ENCODE measurements around the gene RNFT1. TPM values are rescaled to one million over a fixed set of nuclear protein-coding genes. Genes with fewer than 3 reads are reported as not detected.
A peak's percentile ranks its signal among the peaks of the same experiment; 100 is the strongest.

Gene RNFT1
- total RNA-seq, 4 donors from 2014 or later = 10.5 to 20.8 (median 17.4) TPM

DNA sequence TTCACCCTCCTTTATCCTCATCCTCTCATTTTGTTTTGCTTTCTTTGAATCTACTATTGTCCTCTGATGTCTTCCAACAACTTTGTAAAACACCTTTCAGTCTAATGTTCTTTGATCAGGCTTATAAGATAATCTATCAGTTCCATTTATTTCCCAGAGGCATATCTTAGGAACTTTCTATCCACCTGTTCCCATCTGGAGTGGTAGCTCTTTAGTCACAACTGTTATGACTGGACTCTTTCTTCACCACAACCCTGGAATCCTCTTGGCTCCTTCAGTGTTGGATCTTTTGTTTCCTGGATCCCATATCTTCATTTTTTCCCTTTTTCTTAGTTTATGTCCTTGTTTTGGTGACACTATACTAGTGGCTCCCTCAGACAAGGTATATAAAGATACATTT lies 48.1 kb downstream of the RNFT1 start:
- Histone ChIP-seq H3K36me3 (peaks cover 77% of the 10 kb centered on the region), H3K4me3 (no peak overlapping the region)
- TF ChIP-seq POLR2A (IDR thresholded peaks at IDR 0.05) (no peak), EP300 (IDR thresholded peaks at IDR 0.05) (no peak), POLR2AphosphoS5 (IDR thresholded peaks at IDR 0.05) (no peak)
- TF ChIP-seq, protein P1, sequence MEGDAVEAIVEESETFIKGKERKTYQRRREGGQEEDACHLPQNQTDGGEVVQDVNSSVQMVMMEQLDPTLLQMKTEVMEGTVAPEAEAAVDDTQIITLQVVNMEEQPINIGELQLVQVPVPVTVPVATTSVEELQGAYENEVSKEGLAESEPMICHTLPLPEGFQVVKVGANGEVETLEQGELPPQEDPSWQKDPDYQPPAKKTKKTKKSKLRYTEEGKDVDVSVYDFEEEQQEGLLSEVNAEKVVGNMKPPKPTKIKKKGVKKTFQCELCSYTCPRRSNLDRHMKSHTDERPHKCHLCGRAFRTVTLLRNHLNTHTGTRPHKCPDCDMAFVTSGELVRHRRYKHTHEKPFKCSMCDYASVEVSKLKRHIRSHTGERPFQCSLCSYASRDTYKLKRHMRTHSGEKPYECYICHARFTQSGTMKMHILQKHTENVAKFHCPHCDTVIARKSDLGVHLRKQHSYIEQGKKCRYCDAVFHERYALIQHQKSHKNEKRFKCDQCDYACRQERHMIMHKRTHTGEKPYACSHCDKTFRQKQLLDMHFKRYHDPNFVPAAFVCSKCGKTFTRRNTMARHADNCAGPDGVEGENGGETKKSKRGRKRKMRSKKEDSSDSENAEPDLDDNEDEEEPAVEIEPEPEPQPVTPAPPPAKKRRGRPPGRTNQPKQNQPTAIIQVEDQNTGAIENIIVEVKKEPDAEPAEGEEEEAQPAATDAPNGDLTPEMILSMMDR (IDR thresholded peaks at IDR 0.05) = no peak

DNA sequence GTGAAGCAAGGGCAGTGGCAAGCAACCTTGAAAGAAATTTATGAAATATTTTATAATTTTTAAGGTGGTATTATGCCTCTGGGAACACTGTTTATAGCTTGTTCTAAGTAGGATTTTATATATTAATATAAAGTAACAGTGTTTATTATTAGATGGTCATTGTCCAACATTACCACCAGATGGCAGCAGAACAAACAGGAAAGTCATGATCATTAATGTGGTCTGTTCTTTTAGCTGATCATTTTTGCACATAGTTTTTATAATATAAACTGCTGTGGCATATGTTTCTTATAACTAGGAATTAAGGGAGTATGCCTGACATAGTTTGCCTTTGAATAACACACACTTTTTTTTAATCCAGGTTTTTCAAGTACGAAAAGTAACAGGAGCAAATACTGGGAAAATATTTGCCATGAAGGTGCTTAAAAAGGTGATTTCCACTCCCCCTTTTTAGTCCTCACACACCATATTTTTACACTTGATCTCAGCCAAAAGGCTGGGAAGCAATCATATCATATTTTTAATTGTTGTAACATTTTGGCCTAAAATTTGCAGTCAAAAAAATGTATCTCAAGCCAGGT lies 50.2 kb downstream of the RNFT1 start:
- WGBS = 73% methylated on average over 1 of the region's 1 CpG
- Histone ChIP-seq H3K27ac (no peak overlapping the region), H3K27me3 (no peaks in the 10 kb centered on the region), H3K4me1 (no peaks in the 10 kb centered on the region), H3K9me3 (no peaks in the 10 kb centered on the region), H3K36me3 (peaks cover 61% of the 10 kb centered on the region), H3K4me3 (no peak overlapping the region)
- DNase-seq (ENCODE audit: low spot score in 2 of 2) = no peak
- TF ChIP-seq, protein P1 (IDR thresholded peaks at IDR 0.05) = peak; percentile 25 to 50
- no peak for TF ChIP-seq POLR2A (IDR thresholded peaks at IDR 0.05)

More for the DNA sequence above, 48.1 kb downstream of the RNFT1 start:
- H3K9me3 ChIP-seq = no peaks in the 10 kb centered on the region
- H3K27me3 ChIP-seq = no peaks in the 10 kb centered on the region
- H3K4me1 ChIP-seq = no peaks in the 10 kb centered on the region
- H3K27ac ChIP-seq = no peak overlapping the region
- no peak for DNase-seq (ENCODE audit: low spot score in 2 of 2)

DNA sequence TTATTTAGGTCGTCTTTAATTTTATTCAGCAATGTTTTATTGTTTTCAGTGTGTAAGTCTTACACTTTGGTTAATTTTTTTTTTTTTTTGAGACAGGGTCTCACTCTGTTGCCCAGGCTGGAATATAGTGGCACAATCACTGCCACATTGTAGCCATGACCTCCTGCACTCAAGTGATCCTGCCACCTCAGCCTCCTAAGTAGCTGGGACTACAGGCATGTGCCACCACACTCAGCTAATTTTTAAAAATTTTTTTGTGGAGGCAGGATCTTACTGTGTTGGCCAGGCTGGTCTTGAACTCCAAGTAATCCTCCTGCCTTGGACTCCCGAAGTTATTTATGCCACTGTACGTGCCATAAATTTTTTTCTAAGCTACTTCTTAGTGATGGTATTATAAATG lies 57.1 kb downstream of the RNFT1 start:
- Histone ChIP-seq H3K4me3 (no peak overlapping the region), H3K36me3 (peaks cover 9% of the 10 kb centered on the region), H3K9me3 (no peaks in the 10 kb centered on the region), H3K27me3 (no peaks in the 10 kb centered on the region), H3K27ac (no peak overlapping the region), H3K4me1 (no peaks in the 10 kb centered on the region)
- no peak for DNase-seq (ENCODE audit: low spot score in 2 of 2)
- 92% methylated on average over 3 of the region's 3 CpGs for WGBS
- TF ChIP-seq EP300 (IDR thresholded peaks at IDR 0.05) = no peak
- TF ChIP-seq, protein P1 (IDR thresholded peaks at IDR 0.05) = no peak
- TF ChIP-seq POLR2AphosphoS5 (IDR thresholded peaks at IDR 0.05) = no peak
- no peak for TF ChIP-seq POLR2A (IDR thresholded peaks at IDR 0.05)

DNA sequence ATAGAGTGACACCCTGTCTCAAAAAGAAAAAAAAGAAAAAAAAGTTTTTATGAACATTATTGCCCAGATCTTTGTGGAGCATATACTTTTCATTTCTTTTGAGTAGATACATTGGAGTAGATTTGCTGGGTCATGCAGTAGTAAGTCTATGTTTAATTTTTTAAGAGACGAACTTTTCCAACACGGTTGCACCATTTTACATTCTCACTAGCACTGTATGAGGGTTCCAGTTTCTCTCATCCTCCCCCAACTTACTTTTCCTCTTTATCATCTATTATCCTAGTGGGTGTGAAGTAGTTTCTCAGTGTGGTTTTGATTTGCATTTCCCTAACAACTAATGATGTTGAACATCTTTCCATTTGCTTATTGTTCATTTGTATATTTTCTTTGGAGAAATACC lies 61.1 kb downstream of the RNFT1 start:
- Histone ChIP-seq H3K36me3 (peaks cover 3% of the 10 kb centered on the region), H3K27me3 (no peaks in the 10 kb centered on the region), H3K27ac (no peak overlapping the region), H3K4me3 (no peak overlapping the region), H3K9me3 (no peaks in the 10 kb centered on the region), H3K4me1 (peaks cover 4% of the 10 kb centered on the region)
- 85% methylated on average over 2 of the region's 2 CpGs for WGBS
- TF ChIP-seq POLR2A (IDR thresholded peaks at IDR 0.05) = no peak
- TF ChIP-seq, protein P1 (IDR thresholded peaks at IDR 0.05) = no peak
- TF ChIP-seq POLR2AphosphoS5 (IDR thresholded peaks at IDR 0.05) = no peak
- TF ChIP-seq EP300 (IDR thresholded peaks at IDR 0.05) = no peak
- no peak for DNase-seq (ENCODE audit: low spot score in 2 of 2)

Other genes starting within 250 kb of the RNFT1 start
- gene TUBD1, start 71.8 kb downstream of the RNFT1 start, total RNA-seq = 10 to 100 TPM in 2 of 4 donors, 1 to 10 TPM in 2; 4.2 to 18.9 (median 9.1) TPM
- 10 to 100 TPM; 21.1 to 77.5 (median 28.4) TPM for gene RPS6KB1, start 71.6 kb downstream of the RNFT1 start, total RNA-seq
- gene HEATR6, start 114.2 kb upstream of the RNFT1 start, total RNA-seq = 10 to 100 TPM; 11.5 to 46.9 (median 26.6) TPM
- 1 to 10 TPM in 3 of 4 donors, not detected in 1; 2.2 to 9.0 (median 7.2) TPM for gene CA4, start 185.2 kb upstream of the RNFT1 start, total RNA-seq